ENCODE results near the gene SLC22A23. TPM values are rescaled to one million over a fixed set of nuclear protein-coding genes. Genes with fewer than 3 reads are reported as not detected.

The SLC22A23 gene
- total RNA-seq, 1 donor from 2014 or later = 5.7 TPM

DNA sequence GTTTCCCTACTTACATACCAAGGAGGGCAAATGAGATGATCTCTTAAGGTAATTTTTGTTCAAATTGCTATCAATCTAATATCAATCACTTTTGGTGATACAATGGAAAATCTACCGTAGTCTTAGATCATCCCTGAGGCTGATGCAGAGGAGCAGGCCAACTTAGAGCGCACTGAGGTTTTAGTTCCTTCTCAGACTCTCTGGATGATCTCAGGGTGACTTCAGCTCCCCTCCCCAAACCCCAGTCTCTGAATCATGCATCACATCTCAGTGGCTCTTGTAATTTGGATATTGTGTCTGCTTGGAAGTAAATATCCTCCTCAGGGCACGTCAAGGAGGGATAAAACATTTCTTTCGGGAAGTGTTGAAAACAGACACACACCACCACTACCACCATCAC is 235.3 kb downstream of the SLC22A23 start:
- Mint-ChIP-seq H3K27me3 (ENCODE audit: low read depth, unreplicated experiment) (peaks cover 9% of the 10 kb centered on the region), H3K4me1 (ENCODE audit: low read depth, unreplicated experiment) (peaks cover 8% of the 10 kb centered on the region), H3K4me3 (ENCODE audit: unreplicated experiment) (no peak overlapping the region), H3K36me3 (ENCODE audit: low read depth, unreplicated experiment) (peaks cover 15% of the 10 kb centered on the region), H3K9me3 (ENCODE audit: unreplicated experiment) (peaks cover 3% of the 10 kb centered on the region), H3K27ac (ENCODE audit: unreplicated experiment) (no peak overlapping the region)
- no peaks in the 10 kb centered on the region for H3K9me3 ChIP-seq (ENCODE audit: insufficient read depth, low read depth, low read length)
- no peaks in the 10 kb centered on the region for H3K36me3 ChIP-seq (ENCODE audit: insufficient read depth, low read length)
- no peak overlapping the region for H3K4me2 ChIP-seq (ENCODE audit: low read length)
- no peak overlapping the region for H2AFZ ChIP-seq (ENCODE audit: low read depth, low read length)
- H3K4me1 ChIP-seq (ENCODE audit: insufficient read depth, low read length) = peaks cover under 1% of the 10 kb centered on the region
- FAIRE-seq (no peak), DNase-seq (ENCODE audit: low read depth) (no peak)
- TF ChIP-seq, protein P1, sequence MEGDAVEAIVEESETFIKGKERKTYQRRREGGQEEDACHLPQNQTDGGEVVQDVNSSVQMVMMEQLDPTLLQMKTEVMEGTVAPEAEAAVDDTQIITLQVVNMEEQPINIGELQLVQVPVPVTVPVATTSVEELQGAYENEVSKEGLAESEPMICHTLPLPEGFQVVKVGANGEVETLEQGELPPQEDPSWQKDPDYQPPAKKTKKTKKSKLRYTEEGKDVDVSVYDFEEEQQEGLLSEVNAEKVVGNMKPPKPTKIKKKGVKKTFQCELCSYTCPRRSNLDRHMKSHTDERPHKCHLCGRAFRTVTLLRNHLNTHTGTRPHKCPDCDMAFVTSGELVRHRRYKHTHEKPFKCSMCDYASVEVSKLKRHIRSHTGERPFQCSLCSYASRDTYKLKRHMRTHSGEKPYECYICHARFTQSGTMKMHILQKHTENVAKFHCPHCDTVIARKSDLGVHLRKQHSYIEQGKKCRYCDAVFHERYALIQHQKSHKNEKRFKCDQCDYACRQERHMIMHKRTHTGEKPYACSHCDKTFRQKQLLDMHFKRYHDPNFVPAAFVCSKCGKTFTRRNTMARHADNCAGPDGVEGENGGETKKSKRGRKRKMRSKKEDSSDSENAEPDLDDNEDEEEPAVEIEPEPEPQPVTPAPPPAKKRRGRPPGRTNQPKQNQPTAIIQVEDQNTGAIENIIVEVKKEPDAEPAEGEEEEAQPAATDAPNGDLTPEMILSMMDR (IDR thresholded peaks at IDR 0.05; ENCODE audit: insufficient read depth, low read depth, low read length) = no peak
- peaks cover 40% of the 10 kb centered on the region for H3K27me3 ChIP-seq (ENCODE audit: insufficient read depth, low read length)
- peaks cover 9% of the 10 kb centered on the region for H4K20me1 ChIP-seq (ENCODE audit: insufficient read depth, low read length)
- H3K9ac ChIP-seq (ENCODE audit: low read length) = no peak overlapping the region
- no peak overlapping the region for H3K27ac ChIP-seq (ENCODE audit: low read depth, low read length)
- H3K4me3 ChIP-seq (ENCODE audit: insufficient read depth, low read depth, low read length) = no peak overlapping the region
- H3K79me2 ChIP-seq (ENCODE audit: insufficient read depth, low read length) = peaks cover 9% of the 10 kb centered on the region

DNA sequence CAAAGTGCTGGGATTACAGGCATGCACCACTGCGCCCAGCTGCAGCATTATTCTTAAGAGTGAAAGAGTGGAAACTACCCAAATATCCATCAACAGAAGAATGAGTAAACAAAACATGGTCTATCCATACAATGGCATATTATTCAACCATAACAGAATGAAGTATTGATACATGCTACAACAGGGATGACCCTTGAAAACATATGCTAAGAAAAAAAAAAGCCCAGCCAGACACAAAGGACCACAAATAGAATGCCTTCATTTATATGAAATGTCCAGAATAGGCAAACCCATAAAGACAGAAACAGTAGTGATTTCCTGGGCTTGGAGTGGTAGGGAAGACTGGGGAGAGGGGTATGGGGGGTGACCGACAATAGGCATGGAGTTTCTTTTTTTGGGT is 236.5 kb downstream of the SLC22A23 start:
- no peak for TF ChIP-seq EZH2 (IDR thresholded peaks at IDR 0.05; ENCODE audit: insufficient read depth, low read length)
- TF ChIP-seq, protein P1 (IDR thresholded peaks at IDR 0.05; ENCODE audit: insufficient read depth, low read depth, low read length) = no peak
- no peaks in the 10 kb centered on the region for H3K36me3 ChIP-seq (ENCODE audit: insufficient read depth, low read length)
- peaks cover 30% of the 10 kb centered on the region for H3K27me3 ChIP-seq (ENCODE audit: insufficient read depth, low read length)
- no peak overlapping the region for H3K4me3 ChIP-seq (ENCODE audit: insufficient read depth, low read depth, low read length)
- Mint-ChIP-seq H3K4me1 (ENCODE audit: low read depth, unreplicated experiment) (peaks cover 4% of the 10 kb centered on the region), H3K36me3 (ENCODE audit: low read depth, unreplicated experiment) (peaks cover 10% of the 10 kb centered on the region), H3K9me3 (ENCODE audit: unreplicated experiment) (peaks cover 3% of the 10 kb centered on the region), H3K4me3 (ENCODE audit: unreplicated experiment) (no peak overlapping the region), H3K27ac (ENCODE audit: unreplicated experiment) (no peak overlapping the region), H3K27me3 (ENCODE audit: low read depth, unreplicated experiment) (peaks cover 9% of the 10 kb centered on the region)
- no peak overlapping the region for H3K4me2 ChIP-seq (ENCODE audit: low read length)
- no peak overlapping the region for H2AFZ ChIP-seq (ENCODE audit: low read depth, low read length)
- no peaks in the 10 kb centered on the region for H3K9me3 ChIP-seq (ENCODE audit: insufficient read depth, low read depth, low read length)
- H3K4me1 ChIP-seq (ENCODE audit: insufficient read depth, low read length) = no peaks in the 10 kb centered on the region
- no peaks in the 10 kb centered on the region for H4K20me1 ChIP-seq (ENCODE audit: insufficient read depth, low read length)
- no peak overlapping the region for H3K27ac ChIP-seq (ENCODE audit: low read depth, low read length)
- DNase-seq (ENCODE audit: low read depth) (no peak), FAIRE-seq (no peak)
- no peak overlapping the region for H3K9ac ChIP-seq (ENCODE audit: low read length)
- H3K79me2 ChIP-seq (ENCODE audit: insufficient read depth, low read length) = no peaks in the 10 kb centered on the region

Other genes with a start within 250 kb of the SLC22A23 start
- gene TUBB2B, start 229.4 kb downstream of the SLC22A23 start, total RNA-seq = 124 and 144 TPM in 2 replicates
- gene PSMG4, start 198.1 kb downstream of the SLC22A23 start, total RNA-seq = 22.2 and 23.4 TPM in 2 replicates